SKM-1 (cell line): ENCODE results near the gene THBS4.
"Not testable (repeated sequence)": the region's sequence is repeated elsewhere in the genome, so short reads cannot be mapped to it uniquely, and the experiment has no call there.

Experiments
- DNase-seq: peaks from one replicate; lab custom pipeline; 2025; ENCODE audit not compliant: unreplicated experiment; lab: John Stamatoyannopoulos, UW

The THBS4 gene

DNA sequence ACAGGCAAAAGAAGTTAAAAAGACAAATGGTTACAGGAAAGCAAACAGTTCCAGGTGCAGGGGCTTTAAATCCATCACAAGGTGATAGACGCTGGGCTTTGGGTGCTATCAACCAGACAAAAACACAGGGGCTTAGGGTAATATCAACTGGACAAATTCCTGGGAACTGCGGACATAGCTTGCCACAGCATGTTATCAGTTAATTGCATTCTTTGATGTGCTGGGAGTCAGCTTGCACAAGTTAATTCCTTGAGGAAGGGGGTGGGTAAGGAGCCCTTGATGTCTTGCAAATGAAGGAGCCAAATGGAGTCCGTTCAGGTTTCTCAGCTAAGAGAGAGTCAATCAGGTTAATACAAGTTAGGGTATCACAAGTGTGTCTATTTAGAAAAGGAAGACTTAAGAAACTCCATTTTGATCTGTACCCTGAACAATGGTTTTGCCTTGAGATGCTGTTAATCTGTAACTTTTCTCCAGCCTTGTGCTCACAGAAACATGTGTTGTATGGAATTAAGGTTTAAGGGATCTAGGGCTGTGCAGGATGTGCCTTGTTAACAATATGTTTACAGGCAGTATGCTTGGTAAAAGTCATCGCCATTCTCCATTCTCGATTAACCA, 76.3 kb downstream of the THBS4 start:
- not testable (repeated sequence) for DNase-seq

DNA sequence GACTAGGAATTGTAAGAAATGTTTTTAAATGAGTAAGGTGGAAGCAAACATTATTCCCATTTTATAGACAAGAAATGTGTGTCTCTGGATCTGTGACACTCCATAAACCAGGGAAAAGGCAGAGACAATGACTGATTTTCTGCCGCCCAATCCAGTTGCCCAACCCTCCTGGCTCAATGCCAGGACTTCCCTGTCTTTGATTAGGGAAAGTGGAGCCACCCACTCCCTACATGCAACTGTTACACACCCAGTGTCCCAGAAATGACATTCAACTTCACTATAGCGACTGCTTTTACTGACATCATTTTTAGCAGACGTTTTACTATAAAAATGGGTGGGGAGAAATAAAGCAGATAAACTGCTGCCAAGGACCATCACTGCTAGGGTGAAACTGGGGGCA, 79.7 kb downstream of the THBS4 start:
- DNase-seq: no peak

- no peak for DNase-seq
Observed at GRCh38 chr5:80116000-80116399, 80.9 kb downstream of the THBS4 start.

DNA sequence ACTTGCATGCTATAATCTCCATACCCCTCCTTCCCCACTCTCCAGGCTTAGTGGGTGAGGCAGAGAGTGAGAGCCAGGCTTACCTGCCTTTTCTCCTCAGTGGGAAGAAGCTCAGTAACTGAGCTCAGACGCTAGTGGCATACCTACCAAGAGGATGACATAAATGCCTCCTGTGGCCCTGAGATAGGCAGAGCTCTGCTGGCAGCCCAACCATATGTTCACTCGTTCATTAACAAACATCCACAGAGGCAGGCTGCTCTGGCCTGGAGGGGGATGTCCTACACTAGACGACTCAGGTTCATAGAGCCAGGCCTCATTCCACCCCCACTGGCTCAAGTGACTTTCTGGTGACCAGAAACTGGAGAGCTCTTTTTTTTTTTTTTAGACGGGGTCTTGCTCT, 81.3 kb downstream of the THBS4 start:
- DNase-seq: no peak

GRCh38 chr5:80117446-80117845, 82.3 kb downstream of the THBS4 start:
- DNase-seq: no peak

DNA sequence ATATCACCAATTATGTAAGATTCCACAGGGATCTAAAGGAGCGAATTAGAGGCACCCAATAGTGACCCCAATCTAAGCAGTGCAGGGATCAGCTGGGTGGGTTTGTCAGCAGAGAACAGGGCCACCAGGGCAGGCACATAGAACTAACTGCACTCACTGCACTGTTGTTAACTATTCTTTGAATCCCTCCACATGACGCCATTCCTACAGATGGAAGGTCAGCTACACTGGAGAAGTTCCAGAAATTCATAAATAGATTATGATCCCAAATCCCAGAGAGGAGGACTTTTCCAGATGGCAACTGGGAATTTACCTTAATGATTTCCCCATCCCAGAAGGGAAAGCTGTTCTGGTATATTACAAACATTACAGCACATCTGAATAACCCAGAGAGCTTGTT, 84.2 kb downstream of the THBS4 start:
- no peak for DNase-seq

- peak; percentile 66 for DNase-seq
Observed at GRCh38 chr5:80122579-80122978, 87.4 kb downstream of the THBS4 start.

- no peak for DNase-seq
Observed at GRCh38 chr5:80124121-80124918, 89.2 kb downstream of the THBS4 start.

DNA sequence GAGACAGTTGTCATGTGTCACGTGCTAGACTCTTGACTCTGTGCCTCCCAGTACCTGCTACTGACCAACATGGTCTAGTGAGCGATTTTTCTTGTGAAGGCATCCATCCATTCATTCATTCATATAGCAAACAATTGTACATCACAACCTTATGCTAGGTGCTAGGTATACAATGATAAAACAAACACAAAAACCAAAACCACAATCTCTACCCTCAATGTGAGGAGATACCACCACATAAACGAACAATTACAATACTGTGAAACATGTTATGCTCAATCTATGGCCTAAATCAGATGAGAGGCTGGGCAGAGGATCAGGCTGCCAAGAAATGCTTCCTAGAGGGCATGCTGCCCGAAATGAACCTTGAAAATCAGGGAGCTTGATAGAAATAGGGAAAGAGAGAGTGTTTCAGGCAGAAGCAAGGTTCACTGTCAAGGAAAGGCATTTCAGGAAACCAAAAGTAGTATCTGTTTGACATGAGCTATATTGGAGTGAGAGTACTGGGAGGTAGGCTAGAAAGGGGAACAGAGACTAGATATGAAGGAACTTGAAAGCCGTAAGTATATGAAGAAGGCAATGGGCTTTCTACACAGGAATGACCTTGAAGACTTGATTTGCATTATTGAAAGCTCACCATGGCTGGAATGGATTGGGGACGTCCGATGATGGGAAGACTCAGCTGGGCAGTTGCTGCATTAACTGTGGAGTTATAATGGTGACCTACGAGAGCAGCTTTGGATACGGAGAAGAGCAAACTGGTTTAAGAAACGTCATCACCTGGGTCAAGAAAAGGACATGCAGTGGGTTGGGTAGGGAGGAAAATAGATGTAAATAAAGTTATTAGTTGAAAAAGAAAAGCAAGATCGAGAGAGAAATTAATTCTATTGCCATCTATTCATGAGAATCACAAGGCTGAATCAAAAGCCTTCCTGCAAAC, 90.1 kb downstream of the THBS4 start:
- peak; percentile 14 for DNase-seq

GRCh38 chr5:80125962-80126480, 90.9 kb downstream of the THBS4 start:
- DNase-seq: peak; percentile 2

DNA sequence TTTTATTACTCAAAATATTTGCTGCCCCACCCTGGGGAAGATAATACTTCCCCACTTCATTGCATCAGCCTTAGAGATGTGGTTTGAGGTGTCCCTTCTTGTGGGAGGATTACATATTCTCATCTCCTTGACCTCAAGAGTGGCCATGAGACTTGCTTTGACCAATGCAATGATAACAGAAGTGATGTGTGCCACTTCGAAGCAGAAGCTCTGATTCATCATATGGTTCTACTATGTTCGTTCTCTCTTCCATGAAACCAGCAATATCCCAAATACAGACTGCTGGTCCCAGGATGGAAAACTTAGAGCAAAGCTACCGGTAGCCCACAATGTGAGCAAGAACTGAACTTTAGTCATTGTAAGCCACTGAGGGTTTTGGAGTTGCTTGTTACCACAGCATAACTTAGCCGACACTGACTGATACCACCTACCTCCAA, 92.0 kb downstream of the THBS4 start:
- DNase-seq: peak; percentile 25

GRCh38 chr5:80128141-80128540, 93.0 kb downstream of the THBS4 start:
- DNase-seq: no peak

- no peak for DNase-seq
Observed at GRCh38 chr5:80129146-80129545, 94.0 kb downstream of the THBS4 start.
